ENCODE data around the gene TAF5. TPM values are rescaled to one million over a fixed set of nuclear protein-coding genes. Genes with fewer than 3 reads are reported as not detected.
A peak's percentile ranks its signal among the peaks of the same experiment; 100 is the strongest.

TAF5 gene
- total and polyA plus RNA-seq, 5 donors from 2014 or later: 3.2 to 9.4 (median 3.8) TPM

DNA sequence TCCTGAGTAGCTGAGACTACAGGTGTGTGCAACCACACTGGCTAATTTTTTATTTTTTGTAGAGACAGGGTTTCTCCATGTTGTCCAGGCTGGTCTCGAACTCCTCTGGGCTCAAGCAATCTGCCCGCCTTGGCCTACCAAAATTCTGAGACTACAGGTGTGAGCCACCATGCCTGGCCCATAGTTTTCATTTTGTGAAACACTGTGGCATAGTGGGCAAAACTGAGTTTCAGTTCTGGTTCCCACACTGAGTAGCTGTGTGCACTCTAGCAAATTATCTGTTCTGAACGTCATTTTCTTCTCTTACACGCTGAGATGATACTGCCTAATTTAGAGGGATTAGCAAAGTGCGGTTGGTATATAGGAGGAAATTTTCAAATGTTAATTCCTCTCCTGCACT lies 15.0 kb downstream of the TAF5 start:
- Histone ChIP-seq H3K36me3 (ENCODE audit: control insufficient read depth, insufficient read depth, low read length) (peaks cover 47% of the 10 kb centered on the region), H3K27ac (ENCODE audit: insufficient read depth, low read length, poor library complexity, severe bottlenecking) (no peak overlapping the region), H3K4me1 (ENCODE audit: control insufficient read depth, insufficient read depth, low read length, poor library complexity, severe bottlenecking) (no peaks in the 10 kb centered on the region), H3K4me3 (ENCODE audit: low read depth, low read length) (no peak overlapping the region), H3K27me3 (ENCODE audit: control insufficient read depth, insufficient read depth, low read length) (no peaks in the 10 kb centered on the region), H3K9me3 (ENCODE audit: control insufficient read depth in 2 of 2, low read length in 2 of 2) (no peaks in the 10 kb centered on the region)
- Mint-ChIP-seq H3K27ac (no peak overlapping the region), H3K27me3 (no peaks in the 10 kb centered on the region), H3K9me3 (no peaks in the 10 kb centered on the region), H3K36me3 (peaks cover 29% of the 10 kb centered on the region), H3K4me3 (no peak overlapping the region), H3K4me1 (no peaks in the 10 kb centered on the region)
- ATAC-seq (ENCODE audit: low read depth in 2 of 2): no peak
- DNase-seq: no peak

DNA sequence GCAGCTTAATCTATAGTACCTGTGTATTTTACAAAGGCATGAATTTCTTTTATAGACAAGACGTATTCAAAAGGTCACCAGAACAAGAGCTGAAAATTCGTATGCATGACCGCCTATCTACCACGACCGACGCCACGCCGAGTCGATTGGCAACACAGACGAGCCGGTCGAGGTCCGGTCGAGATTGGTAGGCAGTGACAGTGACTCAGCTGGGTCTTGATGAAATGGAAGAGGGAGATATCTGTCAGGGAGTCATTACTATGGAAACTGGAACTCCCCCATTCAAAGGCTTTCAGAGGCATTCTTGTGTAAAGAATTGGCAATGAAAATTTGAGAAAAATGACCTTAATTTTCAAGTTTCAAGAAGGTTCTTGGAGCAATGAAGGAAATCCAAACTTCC lies 26.4 kb downstream of the TAF5 start:
- Histone ChIP-seq H3K27me3 (ENCODE audit: control insufficient read depth, insufficient read depth, low read length) (no peaks in the 10 kb centered on the region), H3K27ac (ENCODE audit: insufficient read depth, low read length, poor library complexity, severe bottlenecking) (no peak overlapping the region), H3K4me3 (ENCODE audit: low read depth, low read length) (peak overlapping the region; percentile 4), H3K9me3 (ENCODE audit: control insufficient read depth in 2 of 2, low read length in 2 of 2) (no peaks in the 10 kb centered on the region), H3K36me3 (ENCODE audit: control insufficient read depth, insufficient read depth, low read length) (peaks cover 36% of the 10 kb centered on the region), H3K4me1 (ENCODE audit: control insufficient read depth, insufficient read depth, low read length, poor library complexity, severe bottlenecking) (peaks cover 34% of the 10 kb centered on the region)
- Mint-ChIP-seq H3K4me3 (peak overlapping the region; percentile 49 to 97 (median 80)), H3K36me3 (peaks cover 7% of the 10 kb centered on the region), H3K27ac (no peak overlapping the region), H3K9me3 (no peaks in the 10 kb centered on the region), H3K27me3 (no peaks in the 10 kb centered on the region), H3K4me1 (peaks cover 23 to 58% (median 51%) of the 10 kb centered on the region in 4 donors)
- DNase-seq (no peak), ATAC-seq (ENCODE audit: low read depth in 2 of 2) (no peak)

DNA sequence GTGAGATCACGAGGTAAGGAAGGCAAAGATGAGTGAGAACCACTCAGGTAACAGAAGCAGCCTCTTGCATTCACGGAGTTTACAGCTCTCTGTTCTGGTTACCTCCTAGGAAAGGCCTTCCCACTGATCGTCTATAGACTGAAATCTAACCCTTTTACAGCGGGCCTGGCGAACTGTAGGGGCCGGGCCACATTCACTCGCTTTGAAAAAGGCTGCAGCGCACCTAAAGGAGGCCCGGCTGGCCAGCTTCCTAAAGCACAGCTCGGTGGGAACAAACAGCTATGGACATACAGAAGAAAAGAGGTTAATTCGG lies 27.9 kb downstream of the TAF5 start:
- Mint-ChIP-seq H3K27me3 (no peaks in the 10 kb centered on the region), H3K36me3 (peaks cover 15% of the 10 kb centered on the region), H3K9me3 (no peaks in the 10 kb centered on the region), H3K27ac (peak overlapping the region; percentile 74 to 98 (median 94)), H3K4me3 (peak overlapping the region; percentile 94 to 99 (median 98)), H3K4me1 (peaks cover 23 to 62% (median 53%) of the 10 kb centered on the region in 4 donors)
- DNase-seq (peak in 1 of 3 donors; percentile 15), ATAC-seq (ENCODE audit: low read depth in 2 of 2) (no peak)
- Histone ChIP-seq H3K4me1 (ENCODE audit: control insufficient read depth, insufficient read depth, low read length, poor library complexity, severe bottlenecking) (peaks cover 34% of the 10 kb centered on the region), H3K27ac (ENCODE audit: insufficient read depth, low read length, poor library complexity, severe bottlenecking) (peak overlapping the region; percentile 78), H3K27me3 (ENCODE audit: control insufficient read depth, insufficient read depth, low read length) (no peaks in the 10 kb centered on the region), H3K36me3 (ENCODE audit: control insufficient read depth, insufficient read depth, low read length) (peaks cover 36% of the 10 kb centered on the region), H3K4me3 (ENCODE audit: low read depth, low read length) (peak overlapping the region; percentile 93), H3K9me3 (ENCODE audit: control insufficient read depth in 2 of 2, low read length in 2 of 2) (no peaks in the 10 kb centered on the region)

DNA sequence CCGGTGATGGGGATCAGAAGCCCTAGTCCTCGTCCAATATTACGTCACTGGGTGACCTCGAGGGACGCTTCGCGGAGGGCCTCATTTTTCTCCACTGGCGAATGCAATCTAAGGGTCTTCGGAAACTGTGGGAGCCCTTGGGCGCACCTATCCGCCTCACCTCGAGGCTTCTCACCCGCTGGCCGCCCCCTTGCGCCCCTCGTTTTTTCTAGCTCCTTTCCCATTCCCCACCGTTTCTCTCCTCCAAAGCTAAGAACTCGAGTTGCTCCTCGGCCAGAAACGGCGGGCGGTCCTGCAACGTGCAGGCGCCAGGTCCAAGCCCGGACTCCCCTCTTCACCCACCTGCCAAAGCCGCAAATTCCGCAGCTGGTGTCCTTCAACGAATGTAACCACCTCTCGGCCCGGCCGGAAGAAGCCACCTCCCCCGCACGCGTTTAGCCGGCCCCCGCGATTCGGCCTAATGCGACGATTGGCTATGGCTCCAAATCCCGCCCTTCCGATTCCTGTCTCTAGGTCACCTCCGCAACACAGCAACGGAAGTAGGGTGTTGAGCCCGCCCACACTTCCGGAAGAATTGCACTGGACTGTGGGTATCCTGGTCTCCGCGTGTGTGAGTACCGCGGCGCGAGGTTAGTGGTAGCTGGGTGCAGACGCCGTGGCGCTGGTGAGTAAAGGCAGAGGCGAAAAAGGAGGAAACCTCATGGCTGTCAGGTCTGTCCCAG lies 28.5 kb downstream of the TAF5 start, which contains the start of the genes ATP5MK and PDCD11:
TSS of gene ATP5MK (minus strand) at position 409 of the 722 bp plus-strand sequence. CDS start 4,018 bp downstream, outside the sequence.
TSS of gene PDCD11 (plus strand) at position 560 of the 722 bp plus-strand sequence. CDS start 1,801 bp downstream, outside the sequence.
- Histone ChIP-seq H3K27me3 (ENCODE audit: control insufficient read depth, insufficient read depth, low read length) (no peaks in the 10 kb centered on the region), H3K36me3 (ENCODE audit: control insufficient read depth, insufficient read depth, low read length) (peaks cover 34% of the 10 kb centered on the region), H3K4me3 (ENCODE audit: low read depth, low read length) (peak within 1 kb of the TSS; percentile 93), H3K9me3 (ENCODE audit: control insufficient read depth in 2 of 2, low read length in 2 of 2) (no peaks in the 10 kb centered on the region), H3K4me1 (ENCODE audit: control insufficient read depth, insufficient read depth, low read length, poor library complexity, severe bottlenecking) (peaks cover 34% of the 10 kb centered on the region), H3K27ac (ENCODE audit: insufficient read depth, low read length, poor library complexity, severe bottlenecking) (peak within 1 kb of the TSS; percentile 78)
- peak within 1 kb of the TSS; percentile 94 to 99 (median 98) for H3K4me3 Mint-ChIP-seq
- ATAC-seq (ENCODE audit: low read depth in 2 of 2) (peak; percentile 100), DNase-seq (peak; percentile 93 to 99 (median 94))
- H3K36me3 Mint-ChIP-seq: peaks cover 11% of the 10 kb centered on the region
- peak within 1 kb of the TSS; percentile 79 to 98 (median 94) for H3K27ac Mint-ChIP-seq
- no peaks in the 10 kb centered on the region for H3K9me3 Mint-ChIP-seq
- peaks cover 23 to 63% (median 52%) of the 10 kb centered on the region in 4 donors for H3K4me1 Mint-ChIP-seq
- no peaks in the 10 kb centered on the region for H3K27me3 Mint-ChIP-seq

DNA sequence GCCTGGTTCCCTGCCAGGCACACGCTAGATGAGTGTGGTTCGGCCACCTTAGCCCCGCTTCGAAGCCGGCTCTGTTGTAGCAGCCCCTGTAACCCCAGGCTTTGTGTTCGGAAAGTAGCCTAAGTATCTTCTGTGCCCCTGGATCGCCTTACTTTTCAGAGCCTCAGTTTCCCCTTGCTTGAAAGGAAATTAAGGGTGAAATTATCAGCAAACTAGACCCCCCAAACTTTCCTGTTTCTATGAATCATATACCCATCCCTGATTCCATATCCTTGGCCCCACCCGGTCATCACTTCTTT lies 29.0 kb downstream of the TAF5 start:
- Histone ChIP-seq H3K27me3 (ENCODE audit: control insufficient read depth, insufficient read depth, low read length) (no peaks in the 10 kb centered on the region), H3K36me3 (ENCODE audit: control insufficient read depth, insufficient read depth, low read length) (peaks cover 30% of the 10 kb centered on the region), H3K27ac (ENCODE audit: insufficient read depth, low read length, poor library complexity, severe bottlenecking) (peak overlapping the region; percentile 78), H3K4me1 (ENCODE audit: control insufficient read depth, insufficient read depth, low read length, poor library complexity, severe bottlenecking) (peaks cover 34% of the 10 kb centered on the region), H3K4me3 (ENCODE audit: low read depth, low read length) (peak overlapping the region; percentile 93), H3K9me3 (ENCODE audit: control insufficient read depth in 2 of 2, low read length in 2 of 2) (no peaks in the 10 kb centered on the region)
- DNase-seq (peak in 1 of 3 donors; percentile 22), ATAC-seq (ENCODE audit: low read depth in 2 of 2) (no peak)
- peaks cover 23 to 63% (median 52%) of the 10 kb centered on the region in 4 donors for H3K4me1 Mint-ChIP-seq
- H3K27me3 Mint-ChIP-seq: no peaks in the 10 kb centered on the region
- H3K27ac Mint-ChIP-seq: peak overlapping the region; percentile 79 to 98 (median 94)
- peaks cover 11% of the 10 kb centered on the region for H3K36me3 Mint-ChIP-seq
- H3K4me3 Mint-ChIP-seq: peak overlapping the region; percentile 94 to 99 (median 98)
- no peaks in the 10 kb centered on the region for H3K9me3 Mint-ChIP-seq

DNA sequence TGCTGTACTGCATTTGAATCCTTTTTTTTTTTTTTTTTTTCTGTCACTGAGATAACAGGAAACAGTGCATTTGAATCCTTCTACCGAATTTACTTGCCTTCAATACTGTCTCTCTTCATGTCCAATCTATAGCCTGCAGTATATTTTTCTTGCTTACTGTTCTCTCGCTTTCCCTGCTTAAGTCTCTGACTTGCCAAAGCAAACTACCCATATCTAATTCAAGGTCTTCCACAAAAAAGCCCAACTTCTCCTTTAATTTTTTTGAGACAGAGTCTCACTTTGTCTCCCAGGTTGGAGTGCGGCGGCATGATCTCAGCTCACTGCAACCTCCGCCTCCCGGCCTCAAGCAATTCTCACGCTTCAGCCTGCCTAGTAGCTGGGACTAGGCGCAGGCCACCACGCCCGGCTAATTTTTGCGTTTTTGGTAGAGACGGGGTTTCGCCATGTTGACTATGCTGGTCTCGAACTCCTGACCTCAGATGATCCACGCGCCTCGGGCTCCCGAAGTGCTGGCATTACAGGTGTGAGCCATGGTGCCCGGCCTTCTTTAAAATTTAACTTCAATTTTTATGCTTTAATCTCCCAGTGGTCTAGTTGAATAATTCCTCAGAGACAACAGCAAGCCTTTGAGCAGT lies 29.5 kb downstream of the TAF5 start:
- Histone ChIP-seq H3K36me3 (ENCODE audit: control insufficient read depth, insufficient read depth, low read length) (peaks cover 29% of the 10 kb centered on the region), H3K9me3 (ENCODE audit: control insufficient read depth in 2 of 2, low read length in 2 of 2) (no peaks in the 10 kb centered on the region), H3K27me3 (ENCODE audit: control insufficient read depth, insufficient read depth, low read length) (no peaks in the 10 kb centered on the region), H3K4me1 (ENCODE audit: control insufficient read depth, insufficient read depth, low read length, poor library complexity, severe bottlenecking) (peaks cover 34% of the 10 kb centered on the region), H3K4me3 (ENCODE audit: low read depth, low read length) (peak overlapping the region; percentile 93), H3K27ac (ENCODE audit: insufficient read depth, low read length, poor library complexity, severe bottlenecking) (peak overlapping the region; percentile 78)
- ATAC-seq (ENCODE audit: low read depth in 2 of 2) (no peak), DNase-seq (no peak)
- peaks cover 23 to 63% (median 53%) of the 10 kb centered on the region in 4 donors for H3K4me1 Mint-ChIP-seq
- no peaks in the 10 kb centered on the region for H3K27me3 Mint-ChIP-seq
- H3K27ac Mint-ChIP-seq: peak overlapping the region; percentile 79 to 98 (median 94)
- peaks cover 11% of the 10 kb centered on the region for H3K36me3 Mint-ChIP-seq
- H3K4me3 Mint-ChIP-seq: peak overlapping the region; percentile 94 to 99 (median 98)
- no peaks in the 10 kb centered on the region for H3K9me3 Mint-ChIP-seq

DNA sequence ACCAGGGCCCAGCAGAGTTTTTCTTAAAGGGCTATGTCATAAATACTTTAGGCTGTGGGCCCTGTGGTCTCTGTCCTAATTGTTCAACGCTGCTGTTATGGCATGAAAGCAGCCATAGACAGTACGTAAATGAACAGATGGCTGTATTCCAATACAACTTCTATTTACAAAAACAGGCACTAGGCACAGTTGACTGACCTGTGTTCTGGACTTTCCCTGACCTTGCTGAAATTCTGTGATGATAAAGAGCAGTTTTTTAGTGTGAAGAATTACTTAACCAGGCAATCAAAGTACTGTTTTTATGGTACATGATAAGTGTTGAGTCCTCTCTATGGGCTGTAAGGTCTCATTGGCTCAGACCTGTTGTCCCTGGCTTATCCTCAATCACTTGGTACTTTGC lies 45.8 kb downstream of the TAF5 start:
- ATAC-seq (ENCODE audit: low read depth in 2 of 2) (no peak), DNase-seq (no peak)
- H3K4me3 Mint-ChIP-seq: no peak overlapping the region
- Histone ChIP-seq H3K4me3 (ENCODE audit: low read depth, low read length) (no peak overlapping the region), H3K4me1 (ENCODE audit: control insufficient read depth, insufficient read depth, low read length, poor library complexity, severe bottlenecking) (no peaks in the 10 kb centered on the region), H3K9me3 (ENCODE audit: control insufficient read depth in 2 of 2, low read length in 2 of 2) (no peaks in the 10 kb centered on the region), H3K27me3 (ENCODE audit: control insufficient read depth, insufficient read depth, low read length) (no peaks in the 10 kb centered on the region), H3K36me3 (ENCODE audit: control insufficient read depth, insufficient read depth, low read length) (peaks cover 86% of the 10 kb centered on the region), H3K27ac (ENCODE audit: insufficient read depth, low read length, poor library complexity, severe bottlenecking) (no peak overlapping the region)
- H3K4me1 Mint-ChIP-seq: peaks cover 0 to 6% (median 1%) of the 10 kb centered on the region in 4 donors
- no peak overlapping the region for H3K27ac Mint-ChIP-seq
- no peaks in the 10 kb centered on the region for H3K9me3 Mint-ChIP-seq
- H3K27me3 Mint-ChIP-seq: no peaks in the 10 kb centered on the region
- H3K36me3 Mint-ChIP-seq: peaks cover 63% of the 10 kb centered on the region
